GM12873 (cell line): ENCODE results near the gene ROPN1L.

Experiments
- CTCF ChIP-seq: IDR thresholded peaks from 2 replicates; pipeline ENCODE4 v1.5.1; 2012; ENCODE audit warnings: low read depth, mild to moderate bottlenecking, moderate library complexity, low read length, control low read depth; ENCODE audit not compliant: insufficient read depth; ENCODE audit errors: missing control alignments

Gene ROPN1L

GRCh38 chr5:10509575-10509974 lies 67.9 kb downstream of the ROPN1L start:
- no peak for TF ChIP-seq CTCF

GRCh38 chr5:10511741-10512640 lies 70.3 kb downstream of the ROPN1L start:
- TF ChIP-seq CTCF, result no peak

- no peak for TF ChIP-seq CTCF
Observed at GRCh38 chr5:10513501-10514442, 72.1 kb downstream of the ROPN1L start.
